Thyroid gland (tissue), 4 donors: ENCODE measurements around the gene ATP5F1D. TPM values are rescaled to one million over a fixed set of nuclear protein-coding genes. Genes with fewer than 3 reads are reported as not detected.

ENCODE experiments used
- DNase-seq, 2 donors: peaks; one replicate each; pipeline ENCODE4 v3.0.0-alpha.2; 2019
- H3K27ac ChIP-seq, 3 donors: fragments of 200-600 bp; sonication (generic); 1 replicate in 2 of 3; 2 replicates in 1 of 3; pipeline ENCODE4 v1.5.1; 2016 to 2019; ENCODE audit warnings: mild to moderate bottlenecking in 1 of 3, moderate library complexity in 1 of 3
- H3K27me3 ChIP-seq: fragments of 200-600 bp; sonication (generic); one replicate; pipeline ENCODE4 v1.5.1; 2019
- H3K36me3 ChIP-seq, 2 donors: fragments of 200-600 bp; sonication (generic); one replicate each; pipeline ENCODE4 v1.5.1; 2016 to 2019
- H3K4me1 ChIP-seq, 2 donors: fragments of 200-600 bp; sonication (generic); one replicate each; pipeline ENCODE4 v1.5.1; 2017 to 2019
- H3K4me3 ChIP-seq, 3 donors: fragments of 200-600 bp; sonication (generic); replicated peaks in 1 of 3; 1 replicate in 2 of 3; 2 replicates in 1 of 3; pipeline ENCODE4 v1.5.1; 2016; ENCODE audit warnings: mild to moderate bottlenecking in 1 of 3
- H3K9me3 ChIP-seq: fragments of 200-600 bp; sonication (generic); one replicate; pipeline ENCODE4 v1.5.1; 2017
- CTCF ChIP-seq, 6 experiments: fragments of 200-600 bp in 3 of 6; fragments of 450-650 bp in 3 of 6; sonication (generic) in 3 of 6; IDR thresholded peaks; one replicate each; pipeline ENCODE4 v1.5.1; 2016 to 2019; ENCODE audit warnings: antibody characterized with exemption in 6 of 6, mild to moderate bottlenecking in 2 of 6, inconsistent platforms in 1 of 6, moderate library complexity in 1 of 6
- POLR2A ChIP-seq, 2 donors: fragments of 450-650 bp; IDR thresholded peaks; one replicate each; pipeline ENCODE4 v1.6.1; 2017; ENCODE audit warnings: antibody characterized with exemption in 2 of 2, mild to moderate bottlenecking in 2 of 2, moderate library complexity in 1 of 2
- WGBS, 2 donors: methylation state at CpG; one replicate each; pipeline ENCODE4 v1.1.5; 2017; 5-methylcytosine and 5-hydroxymethylcytosine counted together
- intact Hi-C: fragments of 100-400 bp; cut with DNase I; formaldehyde crosslinking; loops from one replicate; pipeline ENCODE4 v1.15.1; 2023
- total RNA-seq, 4 donors: library from RNA; depleted of rRNA; stranded (reverse); fragments of >200 nt; gene quantifications; one replicate each; pipeline ENCODE4 v1.2.3, GENCODE V29; 2016

Gene ATP5F1D
- total RNA-seq, 4 donors from 2014 or later = 39.2 to 182 (median 83.0) TPM

GRCh38 chr19:1278713-1279660 lies 37.4 kb downstream of the ATP5F1D start:
- TF ChIP-seq POLR2A (IDR thresholded peaks at IDR 0.05) = no peak
- H3K27ac ChIP-seq = no peak overlapping the region
- no peaks in the 10 kb centered on the region for H3K27me3 ChIP-seq
- 91% methylated on average over 15 to 21 of the region's 25 CpGs for WGBS, 2 donors
- peaks cover 18 to 21% of the 10 kb centered on the region in 2 donors for H3K36me3 ChIP-seq
- intact Hi-C loops = loop anchor here (5.0 kb wide), 1 partner anchor 128 kb away; the partner anchor contains the start of gene DAZAP1
- no peaks in the 10 kb centered on the region for H3K9me3 ChIP-seq
- H3K4me3 ChIP-seq = no peak overlapping the region
- H3K4me1 ChIP-seq = peaks cover 19 to 21% of the 10 kb centered on the region in 2 donors
- DNase-seq = no peak

- TF ChIP-seq CTCF (IDR thresholded peaks at IDR 0.05) (peak; percentile 85 to 96 (median 88)), POLR2A (IDR thresholded peaks at IDR 0.05) (no peak)
- H3K9me3 ChIP-seq = no peaks in the 10 kb centered on the region
- WGBS, 2 donors = 27 to 39% methylated on average over 7 to 8 of the region's 10 CpGs
- H3K36me3 ChIP-seq = peaks cover 9 to 12% of the 10 kb centered on the region in 2 donors
- no peak overlapping the region for H3K4me3 ChIP-seq
- H3K27me3 ChIP-seq = no peaks in the 10 kb centered on the region
- DNase-seq = peak; percentile 79 to 82
- peaks cover 12 to 13% of the 10 kb centered on the region in 2 donors for H3K4me1 ChIP-seq
- no peak overlapping the region for H3K27ac ChIP-seq
- intact Hi-C loops = loop anchor here (5.0 to 10.0 kb wide), 2 partner anchors 127 to 245 kb away; partner anchors contain the start of genes DAZAP1 and PLK5
Observed at GRCh38 chr19:1279782-1280341, 38.3 kb downstream of the ATP5F1D start.

- intact Hi-C loops = loop anchor here (10.0 kb wide), 1 partner anchor 244 kb away; the partner anchor contains the start of gene PLK5
- TF ChIP-seq POLR2A (IDR thresholded peaks at IDR 0.05) (no peak), CTCF (IDR thresholded peaks at IDR 0.05) (no peak)
- Histone ChIP-seq H3K4me3 (no peak overlapping the region), H3K27me3 (no peaks in the 10 kb centered on the region), H3K4me1 (peaks cover 9 to 11% of the 10 kb centered on the region in 2 donors), H3K9me3 (no peaks in the 10 kb centered on the region), H3K36me3 (peaks cover 7 to 9% of the 10 kb centered on the region in 2 donors), H3K27ac (no peak overlapping the region)
- WGBS, 2 donors = 90 to 95% methylated on average over 17 to 30 of the region's 53 CpGs
- no peak for DNase-seq
Observed at GRCh38 chr19:1280636-1281568, 39.4 kb downstream of the ATP5F1D start.

- intact Hi-C loops = loop anchor here (10.0 kb wide), 1 partner anchor 243 kb away; the partner anchor contains the start of gene PLK5
- H3K4me3 ChIP-seq = no peak overlapping the region
- no peaks in the 10 kb centered on the region for H3K9me3 ChIP-seq
- TF ChIP-seq POLR2A (IDR thresholded peaks at IDR 0.05) (no peak), CTCF (IDR thresholded peaks at IDR 0.05) (no peak)
- no peaks in the 10 kb centered on the region for H3K27me3 ChIP-seq
- H3K27ac ChIP-seq = no peak overlapping the region
- H3K36me3 ChIP-seq = peaks cover 7 to 9% of the 10 kb centered on the region in 2 donors
- peaks cover under 1 to 3% of the 10 kb centered on the region in 2 donors for H3K4me1 ChIP-seq
- DNase-seq = no peak
- WGBS, 2 donors = 41 to 62% methylated on average over 10 to 12 of the region's 15 CpGs
Observed at GRCh38 chr19:1281569-1282287, 40.2 kb downstream of the ATP5F1D start.
